ENCODE measurements around the gene HAUS6.
"Not testable (repeated sequence)": the region's sequence is repeated elsewhere in the genome, so short reads cannot be mapped to it uniquely, and the experiment has no call there.

Gene HAUS6

DNA sequence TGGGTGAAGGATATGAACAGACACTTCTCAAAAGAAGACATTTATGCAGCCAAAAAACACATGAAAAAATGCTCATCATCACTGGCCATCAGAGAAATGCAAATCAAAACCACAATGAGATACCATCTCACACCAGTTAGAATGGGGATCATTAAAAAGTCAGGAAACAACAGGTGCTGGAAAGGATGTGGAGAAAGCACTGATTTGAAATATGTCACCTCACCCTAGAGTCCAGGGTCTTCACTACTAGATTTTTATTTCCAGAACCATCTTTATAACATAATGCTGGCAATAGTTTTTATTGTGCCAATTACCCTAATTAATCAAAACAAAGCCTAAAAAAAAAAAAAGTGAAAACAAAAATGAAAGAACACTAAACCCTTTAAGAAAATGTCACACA, 5.3 kb downstream of the HAUS6 start:
- H3K27ac Mint-ChIP-seq; H3K36me3 Mint-ChIP-seq; H3K9me3 Mint-ChIP-seq (ENCODE audit: low read depth); H3K27me3 Mint-ChIP-seq: not testable (repeated sequence)
- Mint-ChIP-seq H3K4me3 (peak overlapping the region; percentile 23), H3K4me1 (ENCODE audit: low read depth) (peaks cover 24% of the 10 kb centered on the region)

DNA sequence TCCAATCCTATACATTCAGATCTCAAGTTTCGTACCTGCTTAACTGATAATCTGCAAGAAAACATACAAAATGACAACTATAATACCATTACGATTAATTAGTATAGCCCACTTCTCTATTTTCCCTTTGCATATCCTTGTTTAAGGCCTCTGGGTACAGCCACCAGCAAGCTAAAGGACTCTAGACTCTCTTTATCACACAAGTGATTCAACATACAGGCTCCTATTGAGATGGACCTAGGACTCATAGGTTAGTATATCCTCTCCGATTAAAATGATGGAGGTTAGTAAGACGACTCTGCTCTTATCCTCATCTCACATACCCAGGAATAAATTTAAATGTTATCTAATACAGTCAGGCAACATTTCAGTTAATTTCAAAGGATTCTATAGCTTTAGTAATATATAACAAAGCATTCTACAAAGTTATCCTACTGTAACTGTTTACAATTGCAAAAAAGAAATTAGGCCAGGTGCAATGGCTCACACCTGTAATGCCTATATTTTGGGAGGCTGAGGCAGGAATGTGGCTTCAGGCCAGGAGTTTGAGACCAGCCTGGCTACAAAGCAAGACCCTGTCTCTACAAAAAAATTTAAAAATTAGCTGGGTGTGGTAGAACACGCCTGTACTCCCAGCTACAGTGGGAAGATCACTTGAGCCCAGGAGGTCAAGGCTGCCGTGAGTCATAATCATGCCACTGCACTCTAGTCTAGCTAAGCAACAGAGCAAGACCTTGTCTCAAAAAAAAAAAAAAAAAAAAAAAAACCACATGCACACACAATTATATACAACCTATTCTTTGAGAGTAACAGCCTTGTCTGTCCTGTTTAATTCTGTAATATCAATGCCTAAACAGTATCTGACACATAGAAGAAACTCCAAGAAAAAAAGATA, 15.4 kb downstream of the HAUS6 start:
- H3K4me1 Mint-ChIP-seq (ENCODE audit: low read depth), result peaks cover 2% of the 10 kb centered on the region
- H3K27ac Mint-ChIP-seq, result no peak overlapping the region
- H3K4me3 Mint-ChIP-seq, result no peak overlapping the region
- no peaks in the 10 kb centered on the region for H3K27me3 Mint-ChIP-seq
- no peaks in the 10 kb centered on the region for H3K9me3 Mint-ChIP-seq (ENCODE audit: low read depth)
- peaks cover 3% of the 10 kb centered on the region for H3K36me3 Mint-ChIP-seq

DNA sequence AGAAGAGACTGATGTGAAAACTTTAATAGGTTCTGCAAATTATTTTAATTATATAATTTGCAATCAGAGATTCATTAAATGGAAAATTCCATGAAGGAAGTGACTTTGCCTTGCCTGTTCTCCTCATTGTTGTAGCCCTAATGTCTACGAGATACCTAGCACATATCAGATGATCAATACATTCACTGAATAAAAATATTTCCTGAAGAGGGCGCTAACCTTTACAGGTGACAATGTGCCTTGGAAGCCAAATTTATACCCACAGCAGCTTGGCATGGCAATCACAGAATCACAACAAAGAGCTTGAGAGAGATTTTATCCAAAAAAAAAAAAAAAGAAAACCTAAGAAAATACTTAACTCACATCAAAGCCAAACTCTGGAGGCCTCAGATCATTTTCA, 17.4 kb downstream of the HAUS6 start:
- no peaks in the 10 kb centered on the region for H3K9me3 Mint-ChIP-seq (ENCODE audit: low read depth)
- peaks cover 2% of the 10 kb centered on the region for H3K4me1 Mint-ChIP-seq (ENCODE audit: low read depth)
- no peak overlapping the region for H3K4me3 Mint-ChIP-seq
- no peaks in the 10 kb centered on the region for H3K27me3 Mint-ChIP-seq
- H3K27ac Mint-ChIP-seq, result no peak overlapping the region
- peaks cover 3% of the 10 kb centered on the region for H3K36me3 Mint-ChIP-seq

DNA sequence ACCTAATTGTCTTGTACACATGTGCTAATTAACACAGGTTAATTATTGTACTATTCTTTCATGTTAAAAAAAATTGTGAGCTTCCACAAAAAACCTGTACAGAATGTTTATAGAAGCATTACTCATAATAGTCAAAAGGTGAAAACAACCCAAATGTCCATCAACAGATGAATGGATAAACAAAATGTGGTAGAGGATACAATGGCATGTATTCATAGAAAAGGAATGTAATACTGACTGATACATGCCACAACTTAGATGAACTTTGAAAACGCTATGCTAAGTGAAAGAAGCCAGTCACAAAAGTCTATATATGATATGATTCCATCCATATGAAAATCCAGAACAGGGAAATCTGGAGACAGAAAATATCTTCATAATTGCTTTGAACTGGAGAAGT, 27.9 kb downstream of the HAUS6 start:
- Mint-ChIP-seq H3K9me3 (ENCODE audit: low read depth) (no peaks in the 10 kb centered on the region), H3K36me3 (peaks cover 7% of the 10 kb centered on the region), H3K4me3 (no peak overlapping the region), H3K27me3 (no peaks in the 10 kb centered on the region), H3K4me1 (ENCODE audit: low read depth) (peaks cover 7% of the 10 kb centered on the region), H3K27ac (no peak overlapping the region)

DNA sequence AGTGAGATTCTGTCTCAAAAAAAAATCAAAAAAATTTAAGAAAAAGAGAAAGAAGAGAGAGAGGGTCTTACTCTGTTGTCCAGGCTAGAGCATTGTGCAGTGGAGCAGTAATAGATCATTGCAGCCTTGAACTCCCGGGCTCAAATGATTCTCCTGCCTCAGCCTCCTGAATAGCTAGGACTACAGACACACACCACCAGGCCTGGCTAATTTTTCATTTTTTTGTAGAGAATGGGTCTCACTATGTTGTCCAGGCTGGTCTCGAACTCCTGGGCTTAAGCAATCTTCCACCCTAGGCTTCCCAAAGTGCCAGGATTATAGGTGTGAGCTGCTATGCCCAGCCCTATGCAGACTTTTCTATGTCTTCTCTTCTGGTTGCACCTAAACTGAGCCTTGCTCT, 28.5 kb downstream of the HAUS6 start:
- H3K4me1 Mint-ChIP-seq (ENCODE audit: low read depth), result peaks cover 7% of the 10 kb centered on the region
- peaks cover 7% of the 10 kb centered on the region for H3K36me3 Mint-ChIP-seq
- no peak overlapping the region for H3K27ac Mint-ChIP-seq
- H3K4me3 Mint-ChIP-seq, result no peak overlapping the region
- no peaks in the 10 kb centered on the region for H3K9me3 Mint-ChIP-seq (ENCODE audit: low read depth)
- no peaks in the 10 kb centered on the region for H3K27me3 Mint-ChIP-seq

DNA sequence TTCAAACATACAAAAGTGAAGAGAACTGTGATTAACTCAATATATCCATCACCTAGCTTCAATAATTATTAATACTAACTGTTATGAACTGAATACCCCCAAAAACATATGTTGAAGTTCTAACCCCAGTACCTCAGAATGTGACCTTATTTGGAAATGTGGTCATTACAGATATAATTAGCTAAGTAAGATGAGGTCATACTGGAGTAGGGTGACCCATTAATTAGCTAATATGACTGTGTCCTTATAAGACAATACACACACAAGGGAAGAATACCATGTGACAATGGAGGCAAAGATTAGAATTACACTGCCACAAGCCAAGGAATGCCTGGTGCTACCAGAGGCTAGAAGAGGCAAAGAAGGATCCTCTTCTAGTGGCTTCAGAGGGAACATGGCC, 45.7 kb downstream of the HAUS6 start:
- Mint-ChIP-seq H3K9me3 (ENCODE audit: low read depth) (no peaks in the 10 kb centered on the region), H3K4me3 (no peak overlapping the region), H3K36me3 (peaks cover 12% of the 10 kb centered on the region), H3K27ac (no peak overlapping the region), H3K27me3 (no peaks in the 10 kb centered on the region), H3K4me1 (ENCODE audit: low read depth) (peaks cover 2% of the 10 kb centered on the region)

DNA sequence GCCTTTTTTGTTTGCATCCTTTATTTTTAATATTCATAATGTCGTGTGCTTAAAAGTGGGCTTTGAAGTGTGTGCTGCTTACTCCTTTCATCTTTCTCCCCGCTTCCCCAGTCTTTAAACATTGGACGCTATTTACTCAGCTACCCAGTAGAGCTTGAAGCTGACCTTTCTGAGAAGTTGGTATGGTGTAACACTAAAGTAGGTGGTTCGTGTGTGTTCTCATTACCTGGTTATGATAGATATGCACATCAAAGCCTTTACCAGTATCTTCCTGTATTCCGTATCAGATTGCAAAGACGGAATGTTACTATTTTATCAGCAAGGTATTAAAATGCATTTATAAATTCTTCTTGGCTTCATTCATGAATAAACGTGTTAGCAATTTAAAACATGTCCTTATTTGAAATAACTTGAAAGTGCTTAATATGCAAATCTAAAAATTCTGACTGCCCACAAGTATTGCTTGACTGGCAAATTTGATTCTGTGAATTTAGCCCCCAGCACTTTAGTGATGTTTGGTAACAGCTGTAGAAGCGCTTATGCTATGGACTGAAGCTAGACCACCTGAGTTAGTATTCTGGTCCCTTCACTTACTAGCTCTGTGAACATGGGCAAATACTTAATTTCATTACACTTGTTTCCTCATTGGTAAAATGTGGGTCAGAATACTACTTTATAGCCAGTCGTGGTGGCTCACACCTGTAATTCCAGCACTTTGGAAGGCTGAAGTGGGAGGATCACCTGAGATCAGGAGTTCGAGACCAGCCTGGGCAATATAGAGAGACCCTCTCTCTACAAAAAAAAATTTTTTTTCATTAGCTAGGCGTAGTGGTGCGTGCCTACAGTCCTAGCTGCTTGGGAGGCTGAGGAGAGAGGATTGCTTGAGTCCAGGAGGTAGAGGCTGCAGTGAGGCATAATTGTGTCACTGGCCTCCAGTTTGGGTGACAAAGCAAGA, 51.8 kb downstream of the HAUS6 start:
- Mint-ChIP-seq H3K4me1 (ENCODE audit: low read depth) (peaks cover 32% of the 10 kb centered on the region), H3K36me3 (peaks cover 5% of the 10 kb centered on the region), H3K27me3 (no peaks in the 10 kb centered on the region), H3K9me3 (ENCODE audit: low read depth) (peaks cover 3% of the 10 kb centered on the region), H3K27ac (peak overlapping the region; percentile 73), H3K4me3 (peak overlapping the region; percentile 94)

DNA sequence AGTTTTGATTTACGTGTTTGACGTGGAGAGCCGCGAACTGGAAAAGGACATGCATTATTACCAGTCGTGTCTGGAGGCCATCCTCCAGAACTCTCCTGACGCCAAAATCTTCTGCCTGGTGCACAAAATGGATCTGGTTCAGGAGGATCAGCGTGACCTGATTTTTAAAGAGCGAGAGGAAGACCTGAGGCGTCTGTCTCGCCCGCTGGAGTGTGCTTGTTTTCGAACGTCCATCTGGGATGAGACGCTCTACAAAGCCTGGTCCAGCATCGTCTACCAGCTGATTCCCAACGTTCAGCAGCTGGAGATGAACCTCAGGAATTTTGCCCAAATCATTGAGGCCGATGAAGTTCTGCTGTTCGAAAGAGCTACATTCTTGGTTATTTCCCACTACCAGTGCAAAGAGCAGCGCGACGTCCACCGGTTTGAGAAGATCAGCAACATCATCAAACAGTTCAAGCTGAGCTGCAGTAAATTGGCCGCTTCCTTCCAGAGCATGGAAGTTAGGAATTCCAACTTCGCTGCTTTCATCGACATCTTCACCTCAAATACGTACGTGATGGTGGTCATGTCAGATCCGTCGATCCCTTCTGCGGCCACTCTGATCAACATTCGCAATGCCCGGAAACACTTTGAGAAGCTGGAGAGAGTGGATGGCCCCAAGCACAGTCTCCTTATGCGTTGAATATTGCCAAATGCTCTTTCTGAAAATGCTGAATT, 52.6 kb downstream of the HAUS6 start:
- Mint-ChIP-seq H3K9me3 (ENCODE audit: low read depth) (peaks cover 3% of the 10 kb centered on the region), H3K4me3 (peak overlapping the region; percentile 94), H3K27me3 (no peaks in the 10 kb centered on the region), H3K4me1 (ENCODE audit: low read depth) (peaks cover 32% of the 10 kb centered on the region), H3K27ac (peak overlapping the region; percentile 78), H3K36me3 (peaks cover 3% of the 10 kb centered on the region)

DNA sequence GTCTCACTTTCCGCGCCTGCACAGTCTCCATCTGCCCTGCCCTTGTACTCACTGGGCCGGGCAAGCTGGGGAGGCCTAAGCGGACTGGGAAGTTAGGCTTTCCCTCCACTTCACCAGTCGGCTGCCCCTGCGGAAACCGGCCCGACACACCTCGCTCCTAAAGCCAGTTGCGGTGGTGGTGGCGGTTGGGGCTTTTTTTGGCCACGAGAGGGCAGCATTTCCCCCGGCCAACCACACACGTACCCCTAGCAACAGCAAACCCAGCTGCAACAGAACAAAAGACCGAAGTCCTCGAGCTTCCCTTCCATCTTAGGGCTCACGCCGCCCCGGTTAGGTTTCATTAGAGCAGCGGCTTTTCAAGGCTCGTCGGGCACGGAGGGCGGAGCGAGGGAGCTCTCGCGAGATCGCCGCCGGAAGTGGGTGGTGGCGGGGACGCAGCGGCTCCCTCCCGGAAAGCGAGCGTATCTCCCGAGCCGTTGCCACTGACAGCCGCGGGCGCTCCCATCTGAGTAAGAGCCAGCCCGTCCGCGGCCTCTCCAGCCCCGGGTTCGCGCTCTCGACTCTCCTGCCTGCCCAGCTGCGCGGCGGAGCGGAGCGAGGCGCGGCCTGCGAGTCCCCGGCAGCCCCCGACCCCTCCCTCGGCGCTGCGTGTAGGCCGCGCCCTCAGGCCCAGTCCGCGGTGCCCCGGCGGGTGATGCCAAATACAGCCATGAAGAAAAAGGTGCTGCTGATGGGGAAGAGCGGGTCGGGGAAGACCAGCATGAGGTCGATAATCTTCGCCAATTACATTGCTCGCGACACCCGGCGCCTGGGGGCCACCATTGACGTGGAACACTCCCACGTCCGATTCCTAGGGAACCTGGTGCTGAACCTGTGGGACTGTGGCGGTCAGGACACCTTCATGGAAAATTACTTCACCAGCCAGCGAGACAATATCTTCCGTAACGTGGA, 53.5 kb downstream of the HAUS6 start, which contains the start of gene RRAGA:
Gene RRAGA, plus strand, starts transcription at position 462 of the 951 bp plus-strand sequence. Its CDS starts 233 bp downstream, at position 695.
- Mint-ChIP-seq H3K9me3 (ENCODE audit: low read depth) (peaks cover 3% of the 10 kb centered on the region), H3K4me1 (ENCODE audit: low read depth) (peaks cover 32% of the 10 kb centered on the region), H3K27me3 (no peaks in the 10 kb centered on the region), H3K27ac (peak within 1 kb of the TSS; percentile 95), H3K4me3 (peak within 1 kb of the TSS; percentile 94), H3K36me3 (peaks cover 3% of the 10 kb centered on the region)

DNA sequence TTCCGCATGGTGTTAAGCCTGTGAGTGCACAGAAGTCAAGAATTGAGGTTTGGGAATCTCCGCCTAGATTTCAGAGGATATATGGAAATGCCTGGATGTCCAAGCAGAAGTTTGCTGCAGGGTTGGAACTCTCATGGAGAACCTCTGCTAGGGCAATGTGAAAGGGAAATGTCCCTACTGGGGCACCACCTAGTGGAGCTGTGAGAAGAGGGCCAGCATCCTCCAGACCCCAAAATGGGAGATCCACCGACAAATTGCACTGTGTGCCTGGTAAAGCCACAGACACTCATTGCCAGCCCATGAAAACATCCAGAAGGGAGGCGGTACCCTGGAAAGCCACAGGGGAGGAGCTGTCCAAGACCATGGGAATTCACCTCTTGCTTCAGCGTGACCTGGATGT, 66.1 kb downstream of the HAUS6 start:
- Mint-ChIP-seq H3K4me1 (ENCODE audit: low read depth) (no peaks in the 10 kb centered on the region), H3K36me3 (peaks cover 7% of the 10 kb centered on the region), H3K27ac (no peak overlapping the region), H3K9me3 (ENCODE audit: low read depth) (no peaks in the 10 kb centered on the region), H3K27me3 (no peaks in the 10 kb centered on the region), H3K4me3 (no peak overlapping the region)

DNA sequence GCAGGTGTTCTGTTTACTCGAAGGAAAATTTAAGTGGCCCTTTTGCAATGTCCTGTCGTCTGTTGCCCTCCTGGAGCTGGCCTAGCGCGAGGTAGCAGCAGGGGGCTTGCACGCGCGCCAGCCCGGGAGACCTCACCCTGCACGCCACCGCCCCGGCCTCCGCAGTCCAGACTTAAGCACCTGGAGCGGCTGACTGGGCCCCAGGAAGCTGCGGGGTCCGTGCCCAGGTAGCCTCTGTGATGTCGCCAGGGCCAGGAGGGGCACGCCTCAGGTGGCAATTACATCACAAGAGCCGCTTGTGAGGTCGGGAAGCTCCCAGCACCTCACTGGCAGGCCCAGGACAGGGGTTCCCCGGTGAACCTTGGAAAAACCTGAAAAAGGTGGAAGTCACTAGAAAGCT, 69.7 kb downstream of the HAUS6 start, which contains the start of gene SAXO1:
Gene SAXO1, minus strand, starts transcription at position 195 of the 400 bp plus-strand sequence. CDS start 301 bp downstream, outside the sequence.
- Mint-ChIP-seq H3K36me3 (peaks cover 7% of the 10 kb centered on the region), H3K27me3 (peaks cover 2% of the 10 kb centered on the region), H3K4me3 (no peak within 1 kb of the TSS), H3K27ac (no peak within 1 kb of the TSS), H3K4me1 (ENCODE audit: low read depth) (no peaks in the 10 kb centered on the region), H3K9me3 (ENCODE audit: low read depth) (no peaks in the 10 kb centered on the region)

DNA sequence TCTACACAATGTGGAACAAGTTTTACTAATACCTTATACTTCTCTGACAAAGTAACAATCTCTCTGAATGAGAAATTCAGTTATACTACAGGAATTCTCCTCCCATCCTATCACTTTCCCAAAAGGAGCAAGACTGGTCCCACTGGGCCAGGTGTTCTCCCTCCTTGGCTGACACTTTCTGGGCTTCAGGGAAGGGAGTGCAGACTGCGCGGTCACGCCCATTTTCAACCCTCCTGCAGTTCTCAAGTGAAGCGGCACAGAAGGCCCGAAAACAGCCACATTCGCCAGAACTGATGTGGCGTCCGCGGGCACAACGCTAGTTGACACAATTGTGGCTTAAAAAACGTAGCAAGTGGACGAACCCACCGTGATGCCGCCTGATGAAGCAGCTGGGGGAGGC, 70.3 kb downstream of the HAUS6 start:
- H3K27me3 Mint-ChIP-seq, result peaks cover 2% of the 10 kb centered on the region
- peaks cover 4% of the 10 kb centered on the region for H3K36me3 Mint-ChIP-seq
- H3K27ac Mint-ChIP-seq, result no peak overlapping the region
- H3K9me3 Mint-ChIP-seq (ENCODE audit: low read depth), result no peaks in the 10 kb centered on the region
- no peaks in the 10 kb centered on the region for H3K4me1 Mint-ChIP-seq (ENCODE audit: low read depth)
- H3K4me3 Mint-ChIP-seq, result no peak overlapping the region

DNA sequence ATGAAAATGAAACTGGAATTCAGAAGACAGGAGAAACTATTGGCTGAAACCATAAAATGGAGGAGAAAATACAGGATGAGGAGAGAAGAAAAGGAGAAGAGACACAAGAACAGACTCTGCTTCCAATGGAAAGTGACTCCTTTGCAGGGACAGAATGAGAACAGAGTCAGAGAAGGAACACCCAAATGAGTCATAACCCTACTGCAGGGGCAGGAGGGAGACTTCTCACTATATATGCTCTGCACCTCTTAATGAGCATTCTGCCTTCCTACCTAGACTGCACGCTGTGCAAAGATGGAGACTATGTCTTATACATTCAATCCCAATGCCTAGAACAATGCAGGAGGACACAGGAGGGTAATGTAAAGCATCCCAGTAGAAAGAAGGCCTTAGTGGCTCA, 71.8 kb downstream of the HAUS6 start:
- H3K9me3 Mint-ChIP-seq (ENCODE audit: low read depth), result no peaks in the 10 kb centered on the region
- H3K4me1 Mint-ChIP-seq (ENCODE audit: low read depth), result no peaks in the 10 kb centered on the region
- no peak overlapping the region for H3K4me3 Mint-ChIP-seq
- H3K36me3 Mint-ChIP-seq, result no peaks in the 10 kb centered on the region
- no peak overlapping the region for H3K27ac Mint-ChIP-seq
- H3K27me3 Mint-ChIP-seq, result peaks cover 3% of the 10 kb centered on the region

Data from activated naive CD8-positive, alpha-beta T cell (primary cell).